Measurements from ENCODE around the gene PSME4.

The PSME4 gene

GRCh38 chr2:54009549-54009948 lies 38.8 kb upstream of the PSME4 start:
- no peak for DNase-seq (ENCODE audit: extremely low read depth, insufficient read length)
- TF ChIP-seq CTCF (IDR thresholded peaks at IDR 0.05; ENCODE audit: insufficient read depth, low read length, poor library complexity, severe bottlenecking), result no peak
- no peak overlapping the region for H3K4me3 ChIP-seq (replicated peaks; ENCODE audit: low read depth, low read length)

GRCh38 chr2:54008439-54008838 lies 37.6 kb upstream of the PSME4 start:
- H3K36me3 ChIP-seq (ENCODE audit: control insufficient read depth, insufficient read depth, low read length), result no peaks in the 10 kb centered on the region
- no peak overlapping the region for H3K4me3 ChIP-seq (replicated peaks; ENCODE audit: low read depth, low read length)
- no peaks in the 10 kb centered on the region for H3K27me3 ChIP-seq (replicated peaks; ENCODE audit: control insufficient read depth, insufficient read depth, low read length)
- TF ChIP-seq CTCF (IDR thresholded peaks at IDR 0.05; ENCODE audit: insufficient read depth, low read length, poor library complexity, severe bottlenecking), result no peak
- DNase-seq (ENCODE audit: extremely low read depth, insufficient read length), result no peak

More at GRCh38 chr2:54009549-54009948, 38.8 kb upstream of the PSME4 start:
- Histone ChIP-seq H3K27me3 (replicated peaks; ENCODE audit: control insufficient read depth, insufficient read depth, low read length) (no peaks in the 10 kb centered on the region), H3K36me3 (ENCODE audit: control insufficient read depth, insufficient read depth, low read length) (no peaks in the 10 kb centered on the region)

GRCh38 chr2:54000524-54000923 lies 29.7 kb upstream of the PSME4 start:
- DNase-seq (ENCODE audit: extremely low read depth, insufficient read length), result no peak
- H3K36me3 ChIP-seq (ENCODE audit: control insufficient read depth, insufficient read depth, low read length), result no peaks in the 10 kb centered on the region
- no peak overlapping the region for H3K4me3 ChIP-seq (replicated peaks; ENCODE audit: low read depth, low read length)
- no peaks in the 10 kb centered on the region for H3K27me3 ChIP-seq (replicated peaks; ENCODE audit: control insufficient read depth, insufficient read depth, low read length)
- TF ChIP-seq CTCF (IDR thresholded peaks at IDR 0.05; ENCODE audit: insufficient read depth, low read length, poor library complexity, severe bottlenecking), result no peak

- DNase-seq (ENCODE audit: extremely low read depth, insufficient read length), result no peak
- no peak for TF ChIP-seq CTCF (IDR thresholded peaks at IDR 0.05; ENCODE audit: insufficient read depth, low read length, poor library complexity, severe bottlenecking)
- H3K36me3 ChIP-seq (ENCODE audit: control insufficient read depth, insufficient read depth, low read length), result no peaks in the 10 kb centered on the region
- H3K27me3 ChIP-seq (replicated peaks; ENCODE audit: control insufficient read depth, insufficient read depth, low read length), result no peaks in the 10 kb centered on the region
- H3K4me3 ChIP-seq (replicated peaks; ENCODE audit: low read depth, low read length), result no peak overlapping the region
These were observed 29.3 kb upstream of the PSME4 start for GRCh38 chr2:54000122-54000521.

GRCh38 chr2:53998834-53999233 lies 28.0 kb upstream of the PSME4 start:
- no peaks in the 10 kb centered on the region for H3K36me3 ChIP-seq (ENCODE audit: control insufficient read depth, insufficient read depth, low read length)
- no peak for DNase-seq (ENCODE audit: extremely low read depth, insufficient read length)
- TF ChIP-seq CTCF (IDR thresholded peaks at IDR 0.05; ENCODE audit: insufficient read depth, low read length, poor library complexity, severe bottlenecking), result no peak
- H3K27me3 ChIP-seq (replicated peaks; ENCODE audit: control insufficient read depth, insufficient read depth, low read length), result no peaks in the 10 kb centered on the region
- no peak overlapping the region for H3K4me3 ChIP-seq (replicated peaks; ENCODE audit: low read depth, low read length)

Data from GM06990 (cell line).